SK-MEL-5 (cell line): ENCODE measurements around the gene HUNK. TPM values are rescaled to one million over a fixed set of nuclear protein-coding genes. Genes with fewer than 3 reads are reported as not detected.

Experiments used
- DNase-seq: peaks from one replicate; pipeline ENCODE4 v3.0.0-alpha.2; 2016; ENCODE audit warnings: low read depth, low spot score
- in situ Hi-C: cut with HindIII; loops from 2 replicates; pipeline ENCODE4 v1.10.0; 2016; ENCODE audit warnings: low sequenced_read_pairs, high pct_unique_total_duplicates, low pct_unique_long_range_greater_than_20kb
- total RNA-seq: library from RNA; depleted of rRNA; stranded (reverse); fragments of >200 nt; shearing (Covaris generic); gene quantifications from 2 replicates; pipeline ENCODE4 v1.2.3, GENCODE V29; 2014

The HUNK gene
- total RNA-seq, 1 experiment from 2014 or later, result 0.05 TPM

DNA sequence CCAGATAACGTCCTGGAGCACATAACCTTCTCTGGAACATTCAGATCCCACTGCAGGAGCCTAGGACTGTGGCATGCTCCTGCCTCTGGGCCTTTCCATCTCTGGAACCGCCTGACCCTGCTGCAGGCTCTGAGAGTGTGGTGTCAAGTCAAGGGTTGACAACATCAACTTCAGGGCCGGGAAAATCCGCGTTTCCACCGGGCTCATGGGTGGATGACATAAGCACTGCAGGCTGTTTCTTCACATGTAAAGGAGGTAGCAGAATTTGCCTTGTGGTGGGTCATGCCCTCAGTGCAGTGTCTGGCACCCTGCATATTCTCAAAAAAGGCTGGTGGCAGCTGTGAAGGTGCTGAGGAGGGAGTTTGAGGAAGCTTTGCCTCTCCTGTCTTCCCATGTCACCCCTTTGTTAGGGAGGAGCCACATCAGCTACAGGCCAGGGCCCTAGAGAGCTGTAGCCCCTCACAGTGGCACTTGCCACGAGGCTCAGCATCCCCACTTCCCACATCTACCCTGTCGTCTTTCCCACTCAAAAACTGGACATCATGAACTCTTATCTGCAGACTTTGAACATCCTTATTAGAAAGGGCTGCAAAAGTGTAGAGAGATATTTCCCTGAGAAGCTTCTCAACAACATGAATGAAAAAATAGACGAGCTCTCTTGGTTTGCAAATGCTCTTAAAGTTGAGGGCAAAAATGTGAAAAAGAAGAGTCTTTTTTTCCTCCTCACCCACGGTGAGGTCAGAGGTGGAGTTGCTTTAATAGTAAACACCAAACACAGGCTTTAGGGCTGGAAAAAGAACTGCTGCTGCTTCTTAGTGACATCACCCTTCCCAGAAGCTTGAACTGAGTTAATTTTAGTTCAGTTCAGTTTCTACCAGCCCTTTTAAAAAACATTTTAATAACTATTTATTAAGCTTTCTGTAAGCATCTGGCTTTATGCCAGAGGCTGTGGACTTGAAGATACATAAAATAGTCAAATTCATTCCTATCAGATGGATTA, 121.3 kb downstream of the HUNK start:
- no peak for DNase-seq
- in situ Hi-C loops, result no loop called here

DNA sequence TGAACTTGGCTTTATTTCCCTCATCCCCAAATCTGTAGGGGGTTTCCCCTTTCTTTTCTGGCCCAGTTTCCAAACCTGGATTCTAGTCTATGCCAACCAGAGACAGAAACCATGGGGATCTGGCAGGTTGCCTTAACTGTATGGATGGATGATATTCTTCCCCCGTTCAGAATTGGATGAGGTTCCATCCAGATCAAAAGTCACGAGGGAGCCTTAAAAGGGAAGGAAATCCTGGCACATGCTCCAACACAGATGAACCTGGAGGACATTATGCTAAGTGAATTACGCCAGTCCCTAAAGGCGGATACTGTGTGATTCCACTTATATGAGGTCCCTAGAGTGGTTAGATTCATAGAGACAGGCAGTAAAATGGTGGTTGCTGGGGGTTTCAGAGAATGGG, 124.4 kb downstream of the HUNK start:
- no peak for DNase-seq
- in situ Hi-C loops, result no loop called here

DNA sequence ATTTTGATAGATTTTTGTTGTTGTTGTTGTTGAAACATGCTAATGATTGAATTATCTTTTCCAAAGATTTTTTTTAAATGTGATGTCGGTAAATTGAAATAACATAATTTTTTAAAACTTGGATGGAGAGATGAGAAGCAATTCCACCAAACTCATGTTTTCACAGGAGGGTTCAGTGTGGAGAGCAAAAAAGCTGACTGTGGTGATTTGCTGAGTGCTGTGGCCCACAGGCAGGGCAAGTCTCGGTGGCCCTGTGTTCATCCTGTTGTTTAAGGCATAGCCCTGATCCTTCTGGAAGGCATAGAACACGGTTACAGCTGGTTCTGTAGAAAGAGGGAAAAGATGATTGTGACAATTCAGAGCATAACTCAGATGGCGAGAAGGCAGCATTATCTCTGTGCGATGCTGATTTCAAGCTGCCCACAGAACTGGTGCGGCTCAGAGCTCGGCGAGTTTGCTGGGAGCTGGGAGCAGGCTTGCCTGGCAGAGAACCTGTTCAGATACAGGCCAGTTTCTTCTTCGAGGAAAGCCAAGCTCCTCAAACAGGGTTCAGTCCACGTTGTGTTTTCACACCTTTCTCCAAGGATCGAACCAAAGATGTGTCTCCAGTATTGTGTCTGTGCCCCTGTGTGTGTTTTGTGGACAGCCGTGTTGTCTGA, 127.1 kb downstream of the HUNK start:
- in situ Hi-C loops, result no loop called here
- DNase-seq, result no peak

DNA sequence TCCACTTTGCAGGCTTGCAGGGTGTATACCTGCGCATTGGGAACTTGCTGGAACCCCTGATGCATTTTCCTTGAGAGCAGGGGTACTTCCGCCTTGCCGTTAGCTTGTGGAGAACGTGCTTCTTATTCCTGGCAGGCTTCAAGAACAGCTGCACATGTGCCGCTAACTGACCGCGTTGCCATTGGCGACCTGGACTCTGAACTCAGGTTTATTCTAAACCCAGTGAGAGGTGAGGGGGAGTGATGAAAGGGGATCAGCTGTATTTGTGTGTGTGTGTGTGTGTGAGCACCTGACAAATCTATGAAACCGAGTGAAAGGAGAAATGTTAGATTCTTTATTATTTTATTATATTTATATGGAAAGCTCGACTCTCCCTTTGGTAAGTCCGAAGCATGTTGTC, 128.6 kb downstream of the HUNK start:
- in situ Hi-C loops, result no loop called here
- DNase-seq, result no peak

DNA sequence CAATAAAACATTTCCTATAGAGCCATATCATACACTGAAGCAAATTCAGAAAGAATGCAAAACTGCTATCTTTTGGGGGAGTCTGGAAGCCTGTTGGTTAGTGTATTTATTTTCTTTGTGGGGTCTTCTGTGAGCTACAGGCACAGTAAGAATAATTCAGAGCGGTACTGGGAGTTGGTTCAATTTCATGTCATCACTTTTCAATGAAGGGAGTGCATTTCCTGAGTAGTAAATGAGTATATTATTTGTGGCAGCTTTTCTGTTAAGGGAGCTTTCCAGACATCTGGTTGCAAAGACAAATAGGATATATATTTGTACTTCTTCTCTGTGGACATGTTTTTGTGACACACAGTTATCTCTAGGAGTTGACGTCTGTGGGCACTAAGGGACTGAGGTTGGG, 130.6 kb downstream of the HUNK start:
- no peak for DNase-seq
- in situ Hi-C loops, result no loop called here

DNA sequence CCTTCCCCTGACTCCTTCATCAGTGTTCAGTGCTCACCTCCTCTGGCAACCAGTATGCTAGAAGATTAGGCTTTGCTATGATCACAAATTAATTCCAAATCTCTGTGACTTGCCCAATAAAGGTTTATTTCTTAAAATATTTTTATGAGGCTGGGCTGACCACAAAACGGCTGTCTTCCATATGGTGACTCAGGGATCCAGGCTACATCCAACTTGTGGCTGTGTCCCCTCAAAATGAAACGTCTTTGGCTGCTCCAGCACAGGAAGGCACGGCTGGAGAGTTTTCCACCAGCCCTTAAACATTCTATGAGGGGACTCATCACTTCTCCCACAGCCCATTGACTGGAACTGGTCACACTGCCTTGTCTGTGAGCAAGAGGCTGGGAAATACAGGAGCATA, 131.5 kb downstream of the HUNK start:
- DNase-seq, result no peak
- in situ Hi-C loops, result no loop called here

DNA sequence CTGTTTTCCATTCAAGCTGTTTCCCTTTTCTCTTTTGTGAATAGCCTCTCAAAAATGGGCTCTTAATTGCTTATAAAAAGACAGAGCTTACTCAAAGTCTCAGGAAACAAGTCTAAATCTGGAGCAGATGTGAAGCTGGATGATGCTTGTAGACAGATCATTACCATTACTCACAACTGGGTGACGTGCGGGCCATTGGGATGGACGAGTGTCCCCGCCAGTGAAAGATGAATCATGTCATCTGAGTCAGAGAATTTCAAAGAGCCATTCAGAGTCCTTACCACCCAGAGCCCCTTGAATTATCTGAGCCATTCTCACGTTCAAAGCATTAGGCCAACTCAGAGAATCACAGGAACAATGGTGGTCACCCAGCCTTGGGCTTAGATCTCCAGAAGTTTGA, 134.6 kb downstream of the HUNK start:
- in situ Hi-C loops, result no loop called here

DNA sequence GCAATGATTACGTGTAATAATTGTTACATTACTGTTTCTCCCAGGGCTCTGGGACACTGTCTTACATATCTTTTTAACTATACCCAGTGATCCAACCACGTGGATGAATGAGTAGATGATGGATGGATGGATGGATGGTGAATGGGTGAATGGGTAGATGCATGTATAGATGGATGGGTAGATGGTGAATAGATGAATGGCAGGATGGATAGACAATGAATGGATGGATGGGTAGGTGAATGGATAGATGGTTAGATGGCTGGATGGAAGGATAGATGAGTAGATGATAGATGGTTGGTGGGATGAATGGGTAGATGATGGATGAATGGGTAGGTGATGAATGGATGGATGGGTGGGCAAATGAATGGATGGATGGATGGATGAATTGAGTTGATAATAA, 135.9 kb downstream of the HUNK start:
- DNase-seq, result no peak
- in situ Hi-C loops, result no loop called here

More for the DNA sequence above, 134.6 kb downstream of the HUNK start:
- DNase-seq, result no peak

DNA sequence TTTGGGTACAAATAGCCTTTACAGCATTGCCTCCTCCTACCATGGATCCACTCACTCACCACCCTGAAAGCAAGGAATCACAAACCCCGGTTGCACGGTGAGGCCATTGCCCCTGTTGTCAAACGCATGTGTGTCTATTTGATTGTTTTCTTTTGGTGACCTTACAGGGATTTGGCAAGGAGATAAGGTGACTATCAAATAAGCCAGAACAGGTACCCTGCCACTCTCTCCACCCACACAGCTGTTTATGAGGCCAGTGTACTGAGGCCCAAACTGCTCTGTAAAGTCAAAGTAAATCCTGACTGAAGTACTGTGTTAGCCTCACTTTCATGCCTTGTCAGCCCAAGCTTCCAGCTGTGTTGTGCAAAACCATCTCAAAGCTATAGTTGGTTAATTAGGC, 136.4 kb downstream of the HUNK start:
- in situ Hi-C loops, result no loop called here
- no peak for DNase-seq

DNA sequence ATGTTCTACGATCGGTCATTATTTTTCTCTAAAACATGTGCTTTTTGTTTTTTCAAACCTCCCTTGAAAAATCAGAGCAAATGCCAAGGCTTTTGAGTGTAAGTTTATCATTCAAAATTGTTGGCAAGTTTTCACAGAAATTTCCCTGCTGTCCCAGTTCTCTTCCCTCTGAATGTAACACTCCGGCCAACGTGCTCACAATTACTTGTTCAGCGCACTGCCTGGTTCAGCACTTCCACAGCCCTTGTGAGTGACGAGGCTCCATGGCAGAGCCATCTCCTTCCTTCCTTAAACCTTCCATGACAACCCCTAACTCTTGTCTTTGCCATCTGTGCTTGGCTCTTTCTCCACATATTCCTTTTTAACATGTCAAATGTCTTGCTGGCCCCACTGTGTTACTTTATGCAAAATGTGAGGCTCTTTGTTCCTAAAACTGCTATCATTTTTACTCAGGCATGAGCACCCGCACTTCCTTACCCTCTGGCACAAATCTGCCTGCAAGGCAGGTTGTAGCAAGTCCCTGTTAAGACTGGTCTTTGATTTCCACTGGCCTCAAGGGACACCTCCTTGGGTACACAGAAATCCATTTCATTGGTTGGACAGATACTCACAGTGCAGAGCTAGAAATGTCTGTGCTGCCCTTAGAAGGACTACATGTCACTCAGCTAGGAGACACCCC, 142.8 kb downstream of the HUNK start:
- in situ Hi-C loops, result no loop called here
- DNase-seq, result no peak

DNA sequence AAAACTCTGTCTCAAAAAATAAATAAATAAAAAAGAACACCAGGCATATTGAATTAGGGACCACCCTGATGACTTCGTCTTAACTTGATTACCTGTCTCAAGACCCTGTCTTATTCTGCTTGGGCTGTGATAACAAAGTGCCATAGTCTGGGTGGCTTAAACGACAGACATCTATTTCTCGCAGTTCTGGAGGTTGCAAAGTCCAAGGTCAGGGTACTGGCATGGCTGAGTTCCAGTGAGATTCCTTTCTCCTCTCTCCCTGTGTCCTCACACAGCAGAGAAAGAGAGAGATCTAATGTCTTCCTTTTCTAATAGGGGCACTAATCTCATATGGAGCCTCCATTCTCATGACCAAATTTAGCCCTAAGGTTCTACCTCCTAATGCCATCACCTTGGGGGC, 145.6 kb downstream of the HUNK start:
- in situ Hi-C loops, result no loop called here
- no peak for DNase-seq

DNA sequence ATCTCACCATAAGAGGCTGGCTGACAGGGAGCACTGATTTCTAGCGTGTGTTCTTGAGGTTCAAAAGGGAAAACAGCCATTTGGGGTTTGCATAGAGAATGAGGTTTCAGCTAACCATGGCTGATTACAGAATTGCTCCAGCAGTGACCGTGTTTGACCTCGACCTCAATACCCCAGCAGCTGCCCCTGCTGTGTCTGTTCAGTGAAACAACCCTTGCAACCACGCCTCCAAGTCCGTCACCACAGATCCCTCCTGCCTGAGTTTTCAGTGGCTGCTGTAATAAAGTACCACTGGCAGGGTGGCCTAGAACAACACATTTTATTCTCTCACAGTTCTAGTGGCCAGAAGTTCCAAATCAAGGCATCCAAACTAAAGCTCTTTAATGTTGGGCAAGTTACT, 147.7 kb downstream of the HUNK start:
- in situ Hi-C loops, result no loop called here
- no peak for DNase-seq

DNA sequence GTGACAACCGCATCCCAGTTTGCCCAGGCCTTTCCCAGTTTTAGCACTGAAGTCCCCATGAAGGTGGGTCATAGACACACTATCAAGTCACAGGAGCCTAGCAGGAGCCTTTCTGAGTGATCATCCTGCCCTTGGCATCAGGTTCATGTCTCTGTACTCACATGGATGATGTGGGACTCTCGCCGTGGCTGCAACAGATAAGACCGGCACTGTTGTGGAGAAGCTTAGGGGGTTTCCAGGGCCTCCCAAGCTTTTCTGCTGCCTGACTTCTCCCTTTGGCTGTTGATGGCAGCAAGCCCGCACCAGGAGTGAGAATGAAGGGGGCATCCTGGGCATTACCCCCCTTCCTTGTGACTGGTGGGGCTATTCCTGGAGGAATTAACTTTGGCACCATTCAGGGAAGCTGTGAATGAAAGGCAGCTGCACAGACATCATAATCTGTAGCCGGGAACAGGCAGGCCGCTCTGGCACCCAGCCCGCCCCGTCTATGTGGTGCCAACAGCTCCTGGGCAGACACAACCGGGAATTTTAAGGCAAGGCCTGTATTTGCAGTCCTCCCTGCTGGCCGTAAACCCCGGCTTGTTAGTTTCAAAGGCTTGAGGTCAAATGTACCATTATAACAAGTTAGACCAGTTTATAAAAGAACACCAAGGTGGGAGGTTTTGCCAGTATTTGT, 148.6 kb downstream of the HUNK start:
- DNase-seq, result no peak
- in situ Hi-C loops, result no loop called here

DNA sequence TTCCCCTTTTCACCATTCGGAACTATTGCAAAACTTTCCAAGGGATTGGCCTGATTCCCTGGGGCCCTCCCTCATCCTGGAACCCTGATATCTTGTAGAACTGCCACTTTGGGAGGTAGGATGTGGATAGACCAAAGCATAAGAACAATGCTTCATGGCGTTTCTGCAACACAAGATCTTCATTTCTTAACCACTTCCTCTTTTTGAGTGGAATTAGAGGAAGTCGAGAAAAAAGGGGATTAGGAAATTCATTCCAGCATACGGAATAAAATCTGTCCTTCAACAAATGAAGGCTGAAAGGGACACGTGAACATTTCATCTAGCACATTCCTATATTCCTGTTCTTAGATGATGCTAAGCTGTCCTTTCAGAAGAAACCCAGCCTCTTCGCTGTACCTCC, 149.3 kb downstream of the HUNK start:
- no peak for DNase-seq
- in situ Hi-C loops, result no loop called here

DNA sequence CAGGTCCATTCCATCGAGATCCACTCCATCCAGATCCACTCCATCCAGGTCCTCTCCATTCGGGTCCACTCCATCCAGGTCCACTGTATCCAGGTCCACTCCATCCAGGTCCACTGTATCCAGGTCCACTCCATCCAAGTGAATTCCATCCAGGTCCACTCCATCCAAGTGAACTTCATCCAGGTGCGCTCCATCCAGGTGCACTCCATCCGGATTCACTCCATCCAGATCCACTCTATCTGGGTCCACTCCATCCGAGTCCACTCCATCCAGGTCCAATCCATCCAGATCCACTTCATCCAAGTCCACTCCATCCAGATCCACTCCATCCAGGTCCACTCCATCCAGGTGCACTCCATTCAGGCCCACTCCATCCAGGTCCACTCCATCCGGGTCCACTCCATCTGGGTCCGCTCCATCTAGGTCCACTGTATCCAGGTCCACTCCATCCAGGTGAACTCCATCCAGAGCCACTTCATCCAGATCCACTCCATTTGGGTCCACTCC, 157.4 kb downstream of the HUNK start:
- DNase-seq, result no peak
- in situ Hi-C loops, result no loop called here

DNA sequence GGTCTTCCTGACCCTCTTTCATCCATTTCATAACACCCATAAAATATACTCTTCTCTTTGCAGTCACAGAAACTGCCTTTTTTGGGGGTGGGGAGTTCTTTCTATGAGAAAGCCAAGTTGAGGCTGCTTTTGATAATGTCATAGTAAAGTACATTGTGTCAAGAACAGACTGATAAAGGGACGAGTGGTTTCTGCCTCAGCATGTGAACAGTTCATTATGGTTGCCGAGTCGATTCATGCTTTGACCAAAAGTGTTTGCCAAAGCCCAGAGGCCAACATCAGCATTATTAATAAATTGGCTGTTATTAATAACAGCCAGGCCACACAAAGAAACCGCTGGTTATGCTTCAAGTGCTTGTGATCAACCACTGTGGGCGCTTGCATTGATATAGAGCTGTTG, 162.0 kb downstream of the HUNK start:
- in situ Hi-C loops, result no loop called here
- DNase-seq, result no peak

DNA sequence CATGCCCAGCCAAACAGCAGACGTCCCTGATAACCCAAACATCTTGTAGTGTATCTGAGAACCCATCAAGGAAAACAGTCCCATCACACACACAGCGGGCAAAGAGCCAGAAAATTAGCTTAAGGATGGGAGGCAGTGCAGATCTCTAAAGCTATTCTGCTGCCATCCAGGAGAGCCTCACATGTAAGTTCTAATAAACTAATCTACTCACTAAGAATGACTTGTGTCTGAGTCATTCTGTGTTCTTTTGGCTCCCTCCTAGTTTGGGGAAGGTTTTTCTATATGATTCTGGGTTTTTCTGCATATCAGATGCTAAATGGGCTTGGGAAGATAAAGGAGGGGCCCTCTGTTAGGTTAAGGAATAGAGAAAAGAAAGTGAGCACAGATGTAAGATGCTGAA, 162.8 kb downstream of the HUNK start:
- in situ Hi-C loops, result no loop called here
- DNase-seq, result no peak

DNA sequence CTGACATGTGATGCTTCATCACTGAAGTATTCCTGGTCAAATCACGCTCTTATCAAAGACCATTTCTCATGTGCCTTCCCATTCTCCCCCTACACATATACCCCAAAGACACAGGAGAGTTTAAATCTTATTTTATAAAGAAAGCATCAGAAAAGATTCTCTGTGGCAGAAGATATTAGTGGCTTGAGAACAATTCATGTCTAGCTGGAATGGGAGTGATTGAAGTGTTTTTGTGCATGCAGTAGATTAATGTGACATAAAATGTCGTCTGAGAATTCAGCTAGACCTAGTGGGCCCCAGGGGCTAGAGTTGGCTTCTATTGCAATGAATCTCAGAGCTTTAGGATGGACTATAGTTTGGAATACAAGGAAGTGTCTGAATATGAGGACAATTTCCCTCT, 163.9 kb downstream of the HUNK start:
- no peak for DNase-seq
- in situ Hi-C loops, result no loop called here
